Transverse colon (tissue), 4 donors: ENCODE results near the gene STX8. TPM values are rescaled to one million over a fixed set of nuclear protein-coding genes. Genes with fewer than 3 reads are reported as not detected.

Experiments used
- DNase-seq: peaks from one replicate; pipeline ENCODE4 v3.0.0-alpha.2; 2019
- H3K27ac ChIP-seq, 4 donors: fragments of 200-600 bp; sonication (generic); 2 replicates each; pipeline ENCODE4 v1.5.1; 2016 to 2018; ENCODE audit warnings: inconsistent platforms in 4 of 4
- H3K27me3 ChIP-seq: fragments of 200-600 bp; sonication (generic); 2 replicates; pipeline ENCODE4 v1.5.1; 2017; ENCODE audit warnings: inconsistent platforms
- H3K36me3 ChIP-seq, 4 donors: fragments of 200-600 bp; sonication (generic); 2 replicates each; pipeline ENCODE4 v1.5.1; 2017 to 2019; ENCODE audit warnings: inconsistent platforms in 4 of 4
- H3K4me1 ChIP-seq, 4 donors: fragments of 200-600 bp; sonication (generic); 2 replicates each; pipeline ENCODE4 v1.5.1; 2017 to 2020; ENCODE audit warnings: inconsistent platforms in 4 of 4
- H3K4me3 ChIP-seq, 4 donors: fragments of 200-600 bp; sonication (generic); 1 replicate in 1 of 4; 2 replicates in 3 of 4; pipeline versions ENCODE4 v1.5.1 to v1.6.1; 2017 to 2019; ENCODE audit warnings: inconsistent platforms in 4 of 4
- H3K9me3 ChIP-seq, 2 donors: fragments of 200-600 bp; sonication (generic); 2 replicates each; pipeline ENCODE4 v1.5.1; 2017 to 2019; ENCODE audit warnings: inconsistent platforms in 2 of 2
- CTCF ChIP-seq, 5 experiments: fragments of 200-600 bp in 3 of 5; fragments of 450-650 bp in 2 of 5; sonication (generic) in 3 of 5; IDR thresholded peaks; 1 replicate in 2 of 5; 2 replicates in 3 of 5; pipeline ENCODE4 v1.5.1; 2016 to 2017; ENCODE audit warnings: antibody characterized with exemption in 5 of 5, inconsistent platforms in 3 of 5, mild to moderate bottlenecking in 2 of 5, moderate library complexity in 1 of 5
- EP300 ChIP-seq: sonication (generic); formaldehyde crosslinking; IDR thresholded peaks from one replicate; pipeline ENCODE4 v1.6.1; 2017; ENCODE audit warnings: antibody characterized with exemption, low read depth
- POLR2A ChIP-seq: fragments of 450-650 bp; IDR thresholded peaks from one replicate; pipeline ENCODE4 v1.6.1; 2016; ENCODE audit warnings: antibody characterized with exemption, mild to moderate bottlenecking, moderate library complexity
- POLR2AphosphoS5 ChIP-seq, 3 donors: sonication (generic); formaldehyde crosslinking; IDR thresholded peaks; one replicate each; pipeline ENCODE4 v1.6.1; 2016; ENCODE audit warnings: antibody characterized with exemption in 3 of 3
- WGBS, 2 donors: methylation state at CpG; one replicate each; pipeline ENCODE4 v1.1.5; 2018; ENCODE audit warnings: low coverage in 1 of 2; 5-methylcytosine and 5-hydroxymethylcytosine counted together
- in situ Hi-C, 4 donors: fragments of 200-750 bp; cut with MboI; loops; one replicate each; pipeline versions ENCODE4 v1.15.0 to v1.15.1; 2017; ENCODE audit warnings: low sequenced_read_pairs in 3 of 4, low pct_ligation_motif_present in 1 of 4, low pct_unique_long_range_greater_than_20kb in 1 of 4
- intact Hi-C: fragments of 100-400 bp; cut with DNase I; formaldehyde crosslinking; loops from one replicate; pipeline ENCODE4 v1.15.1; 2023; ENCODE audit warnings: low total_unique reads
- total RNA-seq, 4 donors: library from RNA; depleted of rRNA; stranded (reverse); fragments of >200 nt; gene quantifications; one replicate each; pipeline ENCODE4 v1.1.0, GENCODE V29; 2016

STX8 gene
- total RNA-seq, 4 donors from 2014 or later, result 18.0 to 53.8 (median 38.3) TPM

- no peak for TF ChIP-seq POLR2A
- no peak for TF ChIP-seq CTCF (IDR thresholded peaks at IDR 0.05)
- no peak for TF ChIP-seq EP300
- no peak for TF ChIP-seq POLR2AphosphoS5 (IDR thresholded peaks at IDR 0.05)
- in situ Hi-C loops (no loop called here), intact Hi-C loops (no loop called here)
- H3K27me3 ChIP-seq, result no peaks in the 10 kb centered on the region
- 99 to 100% methylated on average over 1 to 5 of the region's 5 CpGs for WGBS, 2 donors
- no peaks in the 10 kb centered on the region for H3K36me3 ChIP-seq
- H3K9me3 ChIP-seq, result peaks cover 0 to 11% of the 10 kb centered on the region in 2 donors
- no peak overlapping the region for H3K4me3 ChIP-seq
- no peaks in the 10 kb centered on the region for H3K4me1 ChIP-seq
- H3K27ac ChIP-seq, result no peak overlapping the region
- DNase-seq, result no peak
Observed at GRCh38 chr17:9330141-9330540, 245.5 kb downstream of the STX8 start.

GRCh38 chr17:9329251-9329921 is 246.2 kb downstream of the STX8 start:
- Histone ChIP-seq H3K27me3 (no peaks in the 10 kb centered on the region), H3K4me1 (no peaks in the 10 kb centered on the region), H3K4me3 (no peak overlapping the region), H3K9me3 (peaks cover 0 to 3% of the 10 kb centered on the region in 2 donors), H3K36me3 (no peaks in the 10 kb centered on the region), H3K27ac (no peak overlapping the region)
- intact Hi-C loops, result no loop called here
- 88 to 100% methylated on average over 1 to 9 of the region's 9 CpGs for WGBS, 2 donors
- TF ChIP-seq EP300, result no peak
- TF ChIP-seq POLR2AphosphoS5 (IDR thresholded peaks at IDR 0.05), result no peak
- no peak for TF ChIP-seq CTCF (IDR thresholded peaks at IDR 0.05)
- no peak for TF ChIP-seq POLR2A
- in situ Hi-C loops, result no loop called here
- no peak for DNase-seq

- intact Hi-C loops (no loop called here), in situ Hi-C loops (no loop called here)
- no peaks in the 10 kb centered on the region for H3K4me1 ChIP-seq
- no peak overlapping the region for H3K27ac ChIP-seq
- H3K36me3 ChIP-seq, result no peaks in the 10 kb centered on the region
- H3K4me3 ChIP-seq, result no peak overlapping the region
- DNase-seq, result no peak
- no peak for TF ChIP-seq EP300
- TF ChIP-seq POLR2A, result no peak
- H3K27me3 ChIP-seq, result no peaks in the 10 kb centered on the region
- no peaks in the 10 kb centered on the region for H3K9me3 ChIP-seq
- 94 to 97% methylated on average over 3 to 4 of the region's 4 CpGs for WGBS, 2 donors
Observed at GRCh38 chr17:9324864-9325263, 250.8 kb downstream of the STX8 start.

GRCh38 chr17:9322326-9322725 is 253.3 kb downstream of the STX8 start:
- WGBS, 2 donors, result 72% methylated on average over 2 of the region's 2 CpGs; no CpG with 5 or more reads in 1 of the 2 donors

More at GRCh38 chr17:9322326-9322725, 253.3 kb downstream of the STX8 start:
- Histone ChIP-seq H3K36me3 (no peaks in the 10 kb centered on the region), H3K27ac (no peak overlapping the region), H3K4me1 (no peaks in the 10 kb centered on the region), H3K27me3 (no peaks in the 10 kb centered on the region), H3K4me3 (no peak overlapping the region), H3K9me3 (peaks cover 0 to 8% of the 10 kb centered on the region in 2 donors)
- in situ Hi-C loops (no loop called here), intact Hi-C loops (no loop called here)
- DNase-seq, result no peak
- TF ChIP-seq POLR2AphosphoS5 (IDR thresholded peaks at IDR 0.05) (no peak), POLR2A (no peak), CTCF (IDR thresholded peaks at IDR 0.05) (no peak)
